Activated CD4-positive, alpha-beta T cell treated with anti-CD3 and anti-CD28 coated beads, Interleukin-2, amount 50 U/mL, for 4 hours (primary cell): ENCODE results near the gene LCOR.

Source experiments
- DNase-seq, 2 experiments: peaks; one replicate each; pipeline ENCODE4 v3.0.0-alpha.2; 2020

LCOR gene

DNA sequence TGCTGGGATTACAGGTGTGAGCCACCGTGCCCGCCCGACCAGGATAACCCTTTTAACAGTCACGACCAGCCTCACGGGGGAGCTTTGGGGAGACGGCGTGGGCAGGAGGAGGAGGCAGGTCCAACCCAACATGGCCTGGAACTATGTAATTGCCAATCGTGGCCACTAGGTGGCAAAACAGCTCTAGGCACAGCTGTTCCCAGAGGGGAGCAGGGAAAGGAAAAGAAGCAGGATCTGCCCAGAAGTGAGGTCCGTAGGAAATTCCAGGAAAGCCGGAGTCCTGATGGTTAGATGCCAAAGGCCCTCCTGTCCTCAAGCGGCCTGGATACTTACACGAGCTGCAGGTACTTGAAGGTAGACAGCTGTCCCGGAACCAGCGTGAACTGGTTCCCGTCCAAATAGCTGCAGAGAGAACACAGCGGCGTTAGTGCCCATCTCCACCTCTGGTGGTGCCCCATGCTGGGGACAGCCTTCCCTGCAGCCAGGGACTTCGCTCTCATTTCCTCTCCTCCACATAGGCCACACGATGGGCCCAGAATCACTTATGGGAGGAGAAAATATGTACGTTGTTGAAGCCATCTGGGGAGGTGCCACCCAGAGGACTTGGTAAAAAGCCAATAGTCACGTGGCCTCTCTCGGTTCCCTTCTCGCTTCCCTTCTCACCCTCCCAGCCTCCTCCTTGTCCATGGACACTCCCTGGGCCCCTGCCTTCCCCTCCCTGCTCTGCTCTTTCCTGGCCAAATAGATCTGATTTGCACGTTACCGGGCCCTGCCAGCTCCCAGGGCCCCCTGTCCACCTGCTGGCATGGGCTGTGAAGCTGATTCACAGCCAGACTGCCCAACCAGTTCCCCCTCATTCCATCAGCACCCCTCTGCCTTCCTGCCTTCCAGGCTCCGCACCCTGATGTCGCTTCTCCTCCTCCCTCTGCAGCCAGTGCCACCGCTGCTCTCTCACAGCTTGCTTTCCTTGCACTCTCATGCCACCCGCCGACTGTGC lies 205.6 kb downstream of the LCOR start:
- peak; percentile 67 to 71 for DNase-seq

GRCh38 chr10:97038688-97039087 lies 206.6 kb downstream of the LCOR start:
- no peak for DNase-seq

DNA sequence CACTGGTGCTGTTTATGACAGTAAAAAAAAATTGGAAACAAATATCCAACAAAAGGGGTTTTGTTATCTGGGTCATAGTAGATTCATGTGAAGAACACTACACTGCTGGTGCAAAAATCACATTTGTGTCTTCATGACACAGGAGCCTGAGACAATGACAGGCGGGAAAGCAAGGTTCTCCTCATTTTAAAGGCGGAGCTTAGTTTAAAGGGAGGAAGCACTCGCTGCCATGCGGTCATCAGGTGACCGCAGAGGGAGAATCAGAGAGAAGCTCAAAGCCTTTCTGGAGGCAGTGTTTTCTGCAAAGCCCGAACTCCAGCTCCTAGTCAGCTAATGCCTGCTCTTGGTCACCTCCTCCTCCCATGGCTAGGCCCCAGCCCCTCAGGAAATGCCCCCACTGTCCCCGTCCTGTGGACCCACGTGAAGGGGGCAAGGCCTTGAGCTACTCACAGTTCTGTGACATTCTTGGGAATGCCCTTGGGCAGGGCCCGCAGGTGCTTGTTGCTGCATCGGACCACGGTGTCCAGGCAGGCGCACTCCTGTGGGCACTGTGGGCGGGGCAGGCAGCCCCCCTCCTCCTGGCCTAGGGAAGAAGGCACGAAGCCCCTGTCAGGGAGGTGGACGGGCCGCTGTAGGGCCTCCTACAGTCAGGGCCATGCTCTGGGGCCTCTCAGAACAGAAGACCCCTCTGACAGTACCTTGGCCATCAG lies 207.6 kb downstream of the LCOR start:
- no peak for DNase-seq

GRCh38 chr10:97040248-97040584 lies 208.1 kb downstream of the LCOR start:
- DNase-seq, result no peak

DNA sequence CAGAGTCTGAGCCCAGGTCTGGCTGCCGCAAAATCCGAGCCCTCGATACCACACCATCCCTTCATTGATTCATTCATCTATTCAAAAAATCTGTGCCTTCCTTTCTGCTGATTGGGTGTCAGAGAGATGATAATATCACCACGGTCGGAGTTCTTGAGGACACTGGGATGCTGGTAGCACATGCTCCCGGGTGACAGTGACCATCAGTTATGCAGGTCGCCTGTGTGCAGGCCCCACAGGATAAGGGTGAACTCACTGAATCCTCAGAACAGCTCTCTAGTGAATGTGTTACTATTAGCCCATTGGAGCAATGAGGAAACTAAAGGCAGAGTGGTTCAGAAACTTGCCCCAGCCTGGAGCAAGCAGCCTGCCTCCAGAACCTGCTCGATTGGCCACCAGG lies 208.6 kb downstream of the LCOR start:
- DNase-seq, result no peak

DNA sequence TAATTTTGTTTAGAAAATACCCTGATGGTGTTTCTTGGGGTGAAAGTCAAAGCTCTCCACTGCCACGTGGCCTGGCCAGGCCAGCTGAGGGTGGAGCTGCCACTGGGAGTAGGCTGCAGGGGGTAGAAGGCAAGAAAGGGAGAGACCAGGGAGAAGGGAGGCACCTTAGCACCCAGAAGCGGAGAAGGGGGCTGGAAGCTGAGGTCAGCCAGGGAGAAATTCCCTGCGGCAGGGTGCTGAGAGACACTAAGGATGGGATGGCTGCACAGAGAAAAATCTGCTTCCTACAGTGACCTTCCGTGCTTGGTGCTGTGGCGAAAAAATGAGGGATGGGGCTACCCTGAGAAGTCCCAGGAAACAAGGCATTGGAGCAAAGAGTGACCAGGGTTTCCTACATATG lies 210.0 kb downstream of the LCOR start:
- no peak for DNase-seq

GRCh38 chr10:97042716-97043562 lies 210.8 kb downstream of the LCOR start:
- no peak for DNase-seq

DNA sequence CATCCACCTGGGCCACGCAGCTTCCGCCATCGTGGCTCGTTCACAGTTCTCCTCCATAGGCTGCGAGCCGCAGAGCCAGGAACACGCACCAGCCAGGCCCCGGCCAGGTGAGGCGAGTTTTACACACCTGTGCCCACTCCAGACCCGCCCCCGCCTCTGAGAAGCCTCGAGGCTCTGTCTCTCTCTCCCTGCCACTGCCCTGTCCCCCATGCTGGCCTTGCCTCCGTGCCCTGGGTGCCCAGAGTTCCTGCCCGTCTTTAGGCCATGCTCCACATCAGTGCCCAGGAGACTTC lies 211.4 kb downstream of the LCOR start:
- DNase-seq, result no peak
